WERI-Rb-1 (cell line): Measurements from ENCODE around the gene LRRC25.
"Not testable (repeated sequence)": the region's sequence is repeated elsewhere in the genome, so short reads cannot be mapped to it uniquely, and the experiment has no call there.

Experiments used
- DNase-seq: peaks from one replicate; pipeline ENCODE4 v3.0.0-alpha.2; 2020
- H3K27ac ChIP-seq: fragments of 250-450 bp; sonication (Bioruptor Pico); 2 replicates; pipeline ENCODE4 v1.5.1; 2020; ENCODE audit warnings: mild to moderate bottlenecking, moderate library complexity
- H3K27me3 ChIP-seq: fragments of 250-450 bp; sonication (Bioruptor Pico); 2 replicates; pipeline ENCODE4 v1.5.1; 2021; ENCODE audit warnings: mild to moderate bottlenecking, low read depth, moderate library complexity; ENCODE audit not compliant: insufficient read depth, severe bottlenecking
- H3K36me3 ChIP-seq: fragments of 250-450 bp; sonication (Bioruptor Pico); 2 replicates; pipeline ENCODE4 v1.5.1; 2020; ENCODE audit warnings: mild to moderate bottlenecking, moderate library complexity
- H3K4me3 ChIP-seq: 2 replicates; pipeline ENCODE4 v1.5.1; 2011; ENCODE audit warnings: low read depth, mild to moderate bottlenecking, control low read depth, low read length
- H3K9me3 ChIP-seq: fragments of 250-450 bp; sonication (Bioruptor Pico); 2 replicates; pipeline ENCODE4 v1.5.1; 2021; ENCODE audit warnings: mild to moderate bottlenecking, moderate library complexity; ENCODE audit not compliant: severe bottlenecking
- CTCF ChIP-seq: IDR thresholded peaks from 2 replicates; pipeline ENCODE4 v1.5.1; 2011; ENCODE audit warnings: low read depth, mild to moderate bottlenecking, control low read depth, inconsistent platforms, low read length

The LRRC25 gene

GRCh38 chr19:18386543-18387271 is 10.7 kb downstream of the LRRC25 start:
- Histone ChIP-seq H3K27ac (peak overlapping the region; percentile 59; the same call in 1 of the 2 replicates), H3K36me3 (peaks cover 11% of the 10 kb centered on the region), H3K9me3 (peaks cover 4% of the 10 kb centered on the region), H3K27me3 (no peaks in the 10 kb centered on the region), H3K4me3 (no peak overlapping the region; the same call in 1 of the 2 replicates)
- no peak for TF ChIP-seq CTCF
- DNase-seq: no peak

GRCh38 chr19:18385675-18386542 is 11.5 kb downstream of the LRRC25 start, which contains the start of gene GDF15:
Gene GDF15, plus strand, starts transcription at chr19:18386158. Its CDS starts 32 bp downstream, at chr19:18386190.
- peaks cover 4% of the 10 kb centered on the region for H3K9me3 ChIP-seq
- peak within 1 kb of the TSS; percentile 59 for H3K27ac ChIP-seq
- H3K27me3 ChIP-seq: no peaks in the 10 kb centered on the region
- DNase-seq: peak; percentile 80
- TF ChIP-seq CTCF: peak; percentile 89
- no peak within 1 kb of the TSS; the same call in 1 of the 2 replicates for H3K4me3 ChIP-seq
- H3K36me3 ChIP-seq: peaks cover 11% of the 10 kb centered on the region

GRCh38 chr19:18385359-18385674 is 12.1 kb downstream of the LRRC25 start:
- DNase-seq: no peak
- peaks cover 4% of the 10 kb centered on the region for H3K9me3 ChIP-seq
- no peaks in the 10 kb centered on the region for H3K27me3 ChIP-seq
- H3K4me3 ChIP-seq: no peak overlapping the region
- peak overlapping the region; percentile 59 for H3K27ac ChIP-seq
- no peak for TF ChIP-seq CTCF
- peaks cover 11% of the 10 kb centered on the region for H3K36me3 ChIP-seq

GRCh38 chr19:18384775-18385174 is 12.6 kb downstream of the LRRC25 start:
- no peaks in the 10 kb centered on the region for H3K27me3 ChIP-seq
- peaks cover 11% of the 10 kb centered on the region for H3K36me3 ChIP-seq
- H3K4me3 ChIP-seq: no peak overlapping the region
- TF ChIP-seq CTCF: no peak
- H3K9me3 ChIP-seq: peaks cover 2% of the 10 kb centered on the region
- no peak overlapping the region; the same call in 1 of the 2 replicates for H3K27ac ChIP-seq
- DNase-seq: no peak

- not testable (repeated sequence) for DNase-seq, H3K27ac ChIP-seq
Measured at GRCh38 chr19:18383622-18384021, 13.8 kb downstream of the LRRC25 start.

GRCh38 chr19:18380843-18381242 is 16.6 kb downstream of the LRRC25 start:
- no peaks in the 10 kb centered on the region for H3K36me3 ChIP-seq
- no peaks in the 10 kb centered on the region for H3K9me3 ChIP-seq
- TF ChIP-seq CTCF: no peak
- H3K4me3 ChIP-seq: no peak overlapping the region
- no peak for DNase-seq
- no peaks in the 10 kb centered on the region for H3K27me3 ChIP-seq
- H3K27ac ChIP-seq: no peak overlapping the region

More at GRCh38 chr19:18383622-18384021, 13.8 kb downstream of the LRRC25 start:
- H3K27me3 ChIP-seq, H3K9me3 ChIP-seq, H3K4me3 ChIP-seq, H3K36me3 ChIP-seq: not testable (repeated sequence)
